NCI-H526 (cell line): ENCODE results near the gene PRKCH.

ENCODE experiments used
- DNase-seq, 2 experiments: peaks; one replicate each; lab custom pipeline; 2025; lab: John Stamatoyannopoulos, UW

The PRKCH gene

GRCh38 chr14:61321385-61322010 lies at the start of gene PRKCH:
Gene PRKCH, plus strand, starts transcription at chr14:61321579. Its CDS starts 523 bp downstream, at chr14:61322102.
- DNase-seq = peak; percentile 45 to 85

- no peak for DNase-seq
Observed at GRCh38 chr14:61277232-61277631, 44.1 kb upstream of the PRKCH start.

GRCh38 chr14:61277784-61278183 lies 43.6 kb upstream of the PRKCH start:
- DNase-seq = no peak

GRCh38 chr14:61279082-61279481 lies 42.3 kb upstream of the PRKCH start:
- no peak for DNase-seq

GRCh38 chr14:61280092-61280525 lies 41.3 kb upstream of the PRKCH start:
- peak; percentile 50 to 79 for DNase-seq

GRCh38 chr14:61280526-61281185 lies 40.7 kb upstream of the PRKCH start:
- peak; percentile 72 to 84 for DNase-seq

GRCh38 chr14:61281186-61281947 lies 40.0 kb upstream of the PRKCH start, which contains the start of gene TMEM30B:
Gene TMEM30B, minus strand, starts transcription at chr14:61281338. Its CDS starts 191 bp downstream, at chr14:61281147.
- DNase-seq = peak; percentile 89 to 97

- no peak for DNase-seq
Observed at GRCh38 chr14:61281948-61282275, 39.5 kb upstream of the PRKCH start.

GRCh38 chr14:61282746-61283145 lies 38.6 kb upstream of the PRKCH start:
- no peak for DNase-seq

GRCh38 chr14:61284001-61284400 lies 37.4 kb upstream of the PRKCH start:
- peak in 1 of 2 experiments; percentile 17 for DNase-seq

GRCh38 chr14:61285364-61285763 lies 36.0 kb upstream of the PRKCH start:
- no peak for DNase-seq

GRCh38 chr14:61287196-61287595 lies 34.2 kb upstream of the PRKCH start:
- no peak for DNase-seq

GRCh38 chr14:61288228-61288627 lies 33.2 kb upstream of the PRKCH start:
- no peak for DNase-seq

GRCh38 chr14:61288720-61289119 lies 32.7 kb upstream of the PRKCH start:
- DNase-seq = no peak

GRCh38 chr14:61290701-61291100 lies 30.7 kb upstream of the PRKCH start:
- DNase-seq = no peak

- no peak for DNase-seq
Observed at GRCh38 chr14:61296151-61296550, 25.2 kb upstream of the PRKCH start.

GRCh38 chr14:61296719-61297502 lies 24.5 kb upstream of the PRKCH start:
- peak; percentile 15 to 60 for DNase-seq

GRCh38 chr14:61297581-61297980 lies 23.8 kb upstream of the PRKCH start:
- no peak for DNase-seq

- no peak for DNase-seq
Observed at GRCh38 chr14:61298824-61299223, 22.6 kb upstream of the PRKCH start.

- no peak for DNase-seq
Observed at GRCh38 chr14:61300209-61300608, 21.2 kb upstream of the PRKCH start.

- DNase-seq = no peak
Observed at GRCh38 chr14:61300754-61301153, 20.6 kb upstream of the PRKCH start.

- no peak for DNase-seq
Observed at GRCh38 chr14:61304688-61305087, 16.7 kb upstream of the PRKCH start.
